ENCODE results near the gene MAB21L2. TPM values are rescaled to one million over a fixed set of nuclear protein-coding genes. Genes with fewer than 3 reads are reported as not detected.
A peak's percentile ranks its signal among the peaks of the same experiment; 100 is the strongest.

MAB21L2 gene
- total RNA-seq, 1 experiment from 2014 or later = not detected

GRCh38 chr4:150579551-150580234, 2.3 kb upstream of the MAB21L2 start:
- Histone ChIP-seq H3K27me3 (ENCODE audit: insufficient read depth, low read length) (peaks cover 30% of the 10 kb centered on the region; the same call in 1 of the 2 replicates), H3K9ac (ENCODE audit: extremely low read depth, insufficient read length, low read length) (no peak overlapping the region)
- H3K4me3 Mint-ChIP-seq = peak overlapping the region; percentile 69 to 84

More at GRCh38 chr4:150579551-150580234, 2.3 kb upstream of the MAB21L2 start:
- WGBS (ENCODE audit: extremely low coverage, insufficient read length, low lambda C conversion rate) = no CpG with 5 or more reads among the region's 66 CpGs
- Histone ChIP-seq H2AFZ (ENCODE audit: low read length) (no peak overlapping the region), H3K14ac (ENCODE audit: insufficient read depth, low read length) (peak overlapping the region; percentile 27; the same call in 1 of the 2 replicates), H2BK20ac (ENCODE audit: low read depth, low read length, poor library complexity, severe bottlenecking) (no peak overlapping the region), H2AK5ac (ENCODE audit: insufficient read length, low read length) (no peak overlapping the region), H2BK15ac (ENCODE audit: low read depth, low read length) (no peak overlapping the region), H3K4me1 (ENCODE audit: insufficient read depth, low read length) (0 out of 2 replicates have a peak, but pooled peaks cover 2% of the 10 kb centered on the region), H2BK120ac (ENCODE audit: low read depth, low read length, poor library complexity, severe bottlenecking) (no peak overlapping the region), H2BK12ac (ENCODE audit: insufficient read length, low read depth, low read length) (no peak overlapping the region), H2BK5ac (ENCODE audit: insufficient read length, low read length) (no peak overlapping the region), H3K4ac (ENCODE audit: low read depth, low read length) (no peak overlapping the region), H3K27ac (ENCODE audit: insufficient read length, low read depth, low read length) (no peak overlapping the region), H3K23me2 (ENCODE audit: insufficient read length, low read depth, low read length, poor library complexity, severe bottlenecking) (peaks cover 35% of the 10 kb centered on the region), H3K79me1 (ENCODE audit: insufficient read depth, low read depth, low read length, poor library complexity, severe bottlenecking) (no peaks in the 10 kb centered on the region), H3K23ac (ENCODE audit: insufficient read length, low read depth, low read length) (no peak overlapping the region), H4K8ac (replicated peaks; ENCODE audit: insufficient read length, low read depth, low read length) (no peak overlapping the region), H3K18ac (ENCODE audit: insufficient read length, low read depth, low read length) (no peak overlapping the region), H4K5ac (ENCODE audit: insufficient read length, low read depth, low read length) (no peak overlapping the region), H3T11ph (ENCODE audit: low read length) (no peak overlapping the region), H3K9me3 (ENCODE audit: control insufficient read depth, low read depth, low read length) (no peaks in the 10 kb centered on the region), H4K20me1 (ENCODE audit: control insufficient read depth, insufficient read depth, insufficient read length) (peaks cover 4% of the 10 kb centered on the region), H4K91ac (ENCODE audit: insufficient read length, low read depth, low read length) (no peak overlapping the region), H3K4me2 (ENCODE audit: insufficient read depth, insufficient read length, low read length) (peak overlapping the region; percentile 45), H3K79me2 (ENCODE audit: insufficient read depth, low read length) (no peaks in the 10 kb centered on the region), H3K56ac (ENCODE audit: insufficient read length, low read depth, low read length) (no peak overlapping the region)
- Mint-ChIP-seq H3K36me3 (ENCODE audit: insufficient read depth in 1 of 3, low read depth in 3 of 3) (no peaks in the 10 kb centered on the region), H3K4me1 (peaks cover 44 to 53% of the 10 kb centered on the region in 2 experiments), H3K27me3 (ENCODE audit: low read depth) (peaks cover 63% of the 10 kb centered on the region), H3K9me3 (peaks cover 0 to 3% of the 10 kb centered on the region in 2 experiments; a peak in 1 of 5 replicates), H3K27ac (no peak overlapping the region)
- TF ChIP-seq CTCF (conservative IDR thresholded peaks at IDR 0.05) = no peak
- peak; percentile 50 for DNase-seq

All from H9 (cell line).